Stimulated activated CD8-positive, alpha-beta memory T cell treated with anti-CD3 and anti-CD28 coated beads, Interleukin-15, amount 100 ng/mL, for 1 hour (primary cell): Measurements from ENCODE around the gene SPATA20.

Experiments
- DNase-seq: peaks from one replicate; pipeline ENCODE4 v3.0.0-alpha.2; 2020; ENCODE audit warnings: low read depth

Gene SPATA20

GRCh38 chr17:50540560-50541401 is 6.2 kb upstream of the SPATA20 start:
- DNase-seq, result no peak

- no peak for DNase-seq
Measured at GRCh38 chr17:50541402-50541715, 5.6 kb upstream of the SPATA20 start.

- peak; percentile 67 for DNase-seq
Measured at GRCh38 chr17:50541716-50542688, 5.0 kb upstream of the SPATA20 start.

- DNase-seq, result no peak
Measured at GRCh38 chr17:50542795-50543774, 3.9 kb upstream of the SPATA20 start.

- DNase-seq, result no peak
Measured at GRCh38 chr17:50544516-50544915, 2.5 kb upstream of the SPATA20 start.

- no peak for DNase-seq
Measured at GRCh38 chr17:50545311-50545710, 1.7 kb upstream of the SPATA20 start.

- no peak for DNase-seq
Measured at GRCh38 chr17:50546701-50547034, 306 bp upstream of the SPATA20 start.

GRCh38 chr17:50547736-50548083 is 736 bp downstream of the SPATA20 start:
- no peak for DNase-seq

- no peak for DNase-seq
Measured at GRCh38 chr17:50548831-50549230, 1.9 kb downstream of the SPATA20 start.

- no peak for DNase-seq
Measured at GRCh38 chr17:50549256-50549941, 2.4 kb downstream of the SPATA20 start.

GRCh38 chr17:50549969-50550368 is 3.0 kb downstream of the SPATA20 start:
- no peak for DNase-seq

- no peak for DNase-seq
Measured at GRCh38 chr17:50550661-50551432, 3.9 kb downstream of the SPATA20 start.

- DNase-seq, result no peak
Measured at GRCh38 chr17:50551433-50551815, 4.5 kb downstream of the SPATA20 start.

- no peak for DNase-seq
Measured at GRCh38 chr17:50551884-50552283, 4.9 kb downstream of the SPATA20 start.

GRCh38 chr17:50554201-50554600 is 7.2 kb downstream of the SPATA20 start:
- no peak for DNase-seq

- no peak for DNase-seq
Measured at GRCh38 chr17:50556803-50557202, 9.8 kb downstream of the SPATA20 start.

GRCh38 chr17:50557630-50558029 is 10.7 kb downstream of the SPATA20 start:
- no peak for DNase-seq

- DNase-seq, result no peak
Measured at GRCh38 chr17:50558091-50558490, 11.1 kb downstream of the SPATA20 start.

- no peak for DNase-seq
Measured at GRCh38 chr17:50558581-50558940, 11.6 kb downstream of the SPATA20 start.

GRCh38 chr17:50558941-50559614 is 12.1 kb downstream of the SPATA20 start:
- no peak for DNase-seq
